Eye (tissue), 1 donor: Measurements from ENCODE around the gene ETS1.

Experiments
- DNase-seq: peaks from one replicate; pipeline ENCODE4 v3.0.0-alpha.2; 2015

ETS1 gene

DNA sequence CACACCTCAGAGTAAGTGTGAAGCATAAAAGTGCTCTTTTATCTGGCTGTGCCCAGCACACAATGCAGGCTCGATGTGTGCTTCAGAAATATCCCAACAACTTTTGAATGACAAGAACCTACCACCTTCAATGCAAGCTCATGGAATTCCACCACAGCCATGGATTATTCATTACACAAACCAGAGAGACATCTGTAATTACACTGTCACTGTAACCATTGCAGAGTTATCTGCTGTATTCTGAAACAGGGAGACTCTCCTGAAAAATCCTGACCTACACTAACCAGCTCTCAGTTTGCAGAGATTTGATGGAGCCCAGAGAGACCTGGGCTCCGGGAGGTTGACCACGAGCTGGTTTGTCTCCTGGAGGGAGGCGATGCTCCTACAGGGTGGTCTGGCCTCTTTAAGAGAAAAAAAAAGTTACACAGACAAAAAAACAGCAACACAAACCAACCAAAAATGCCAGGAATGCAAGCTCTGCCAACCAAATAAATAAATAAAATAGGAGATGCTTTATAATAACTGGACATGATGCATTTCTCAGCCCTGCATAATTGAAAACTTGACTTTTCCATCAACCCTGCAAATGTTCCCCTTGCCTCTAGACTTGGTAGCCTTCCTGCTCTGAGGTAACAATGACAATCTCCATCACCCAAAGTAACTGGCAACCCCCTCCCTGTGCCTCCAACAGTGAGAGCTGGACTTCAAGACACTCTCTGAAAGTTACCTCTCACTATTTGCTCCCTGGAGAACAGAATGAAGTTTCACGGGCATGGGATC, 69.7 kb downstream of the ETS1 start:
- DNase-seq, result no peak

- DNase-seq, result no peak
These were observed 70.5 kb downstream of the ETS1 start for GRCh38 chr11:128516886-128517285.

- no peak for DNase-seq
These were observed 71.3 kb downstream of the ETS1 start for GRCh38 chr11:128515826-128516778.

DNA sequence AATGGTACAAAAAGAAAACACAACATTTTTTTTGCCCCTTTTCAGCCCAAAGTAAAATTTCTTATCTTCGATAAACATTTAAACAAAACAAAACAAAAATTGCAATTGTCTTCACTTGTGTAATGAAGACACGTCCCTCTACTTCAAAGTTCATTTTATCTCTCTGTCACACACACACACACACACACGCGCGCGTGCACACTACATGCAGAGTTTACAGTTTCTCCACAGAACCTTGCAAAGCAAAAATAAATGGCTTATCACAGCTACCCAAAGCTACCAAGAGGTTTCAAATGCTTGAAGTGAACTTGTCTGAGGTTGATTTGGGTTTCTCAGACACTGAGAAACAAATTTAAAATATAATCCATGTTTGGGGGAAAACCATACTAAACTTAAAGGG, 72.3 kb downstream of the ETS1 start:
- no peak for DNase-seq

- no peak for DNase-seq
These were observed 73.3 kb downstream of the ETS1 start for GRCh38 chr11:128513915-128514681.

GRCh38 chr11:128512474-128512996, 74.8 kb downstream of the ETS1 start:
- no peak for DNase-seq

- DNase-seq, result no peak
These were observed 75.6 kb downstream of the ETS1 start for GRCh38 chr11:128511712-128512111.

DNA sequence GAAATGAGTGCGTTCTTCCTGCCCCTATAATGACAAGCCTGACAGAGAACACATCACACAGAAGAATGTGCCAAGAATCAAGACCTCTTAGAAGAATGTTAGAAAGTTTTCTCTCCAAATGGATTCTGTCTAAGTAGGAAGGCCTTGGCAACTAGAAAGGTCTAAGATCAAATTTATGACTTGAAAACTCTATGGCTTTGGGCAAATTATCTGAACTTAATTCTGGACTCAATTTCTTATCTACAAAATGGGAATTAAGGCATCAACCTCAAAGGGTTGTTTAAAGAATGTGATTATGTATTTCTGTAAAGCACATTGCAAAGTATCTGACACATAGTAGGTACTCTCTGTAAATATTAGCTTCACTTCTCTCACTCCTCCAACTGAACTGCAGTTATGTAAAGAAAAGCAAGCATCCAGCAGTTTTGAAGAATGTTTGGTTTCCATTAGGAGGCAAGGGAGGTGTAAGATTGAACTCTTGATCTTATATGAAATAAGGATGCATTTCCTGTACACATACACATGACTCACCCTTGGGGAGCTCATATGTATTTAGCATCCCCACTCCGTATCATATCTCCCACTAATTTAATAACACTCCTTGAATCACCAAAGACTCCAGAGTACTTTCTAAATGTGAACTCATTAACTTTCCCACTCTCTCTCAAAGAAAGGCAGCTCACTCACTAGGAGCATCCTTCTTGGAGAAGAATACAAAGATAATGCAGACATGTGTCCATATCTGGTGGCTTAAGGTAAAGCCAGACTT, 77.6 kb downstream of the ETS1 start:
- DNase-seq, result no peak

GRCh38 chr11:128508770-128509510, 78.4 kb downstream of the ETS1 start:
- DNase-seq, result no peak

- no peak for DNase-seq
These were observed 79.4 kb downstream of the ETS1 start for GRCh38 chr11:128507936-128508335.

DNA sequence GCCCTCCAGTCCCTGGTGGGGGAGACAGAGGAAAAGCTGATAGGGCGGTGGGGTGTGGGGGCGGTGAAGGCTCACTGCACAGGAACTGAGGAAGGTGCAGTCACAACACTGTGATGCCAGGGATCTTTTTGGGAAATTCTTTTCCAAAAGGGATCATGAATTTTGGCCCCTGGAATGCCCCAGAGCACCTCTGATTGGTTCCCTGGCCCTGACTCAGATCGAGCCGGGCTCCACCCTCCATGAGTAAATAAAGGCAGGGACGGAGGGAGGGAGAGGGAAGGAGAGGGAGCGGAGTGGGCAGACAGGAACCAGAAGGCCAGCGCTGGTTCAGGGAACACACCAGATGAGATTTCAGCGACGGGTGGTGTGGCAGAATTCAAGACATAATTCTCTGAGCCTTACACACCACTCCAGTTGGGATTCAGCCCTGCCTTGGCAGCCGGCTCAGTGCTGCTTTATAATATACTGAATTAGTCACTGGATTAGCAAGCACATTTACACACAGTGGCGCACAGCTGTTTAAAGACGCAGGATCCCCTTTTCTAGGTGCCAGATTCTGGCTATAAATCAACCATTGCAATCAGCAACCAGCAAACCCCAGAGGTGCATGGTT, 80.3 kb downstream of the ETS1 start:
- DNase-seq, result peak; percentile 57

DNA sequence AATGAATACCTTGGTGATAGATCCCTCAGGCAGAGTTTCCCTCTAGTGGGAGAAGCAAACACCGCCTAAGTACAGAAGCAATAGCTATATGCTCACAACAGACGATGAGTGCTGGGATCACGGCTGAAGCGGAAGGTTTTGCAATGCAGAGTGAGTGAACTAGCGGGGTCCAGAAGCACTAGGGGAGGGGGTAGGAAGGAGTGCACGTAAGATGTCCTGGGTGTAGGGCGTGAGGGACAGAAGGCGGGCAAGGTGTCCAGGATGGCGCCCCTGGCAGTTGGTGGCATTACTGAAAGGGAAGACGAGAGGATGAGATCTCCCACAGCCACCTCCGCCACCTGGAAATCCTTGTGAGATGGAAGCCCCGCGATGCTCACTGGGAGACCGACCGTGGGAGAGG, 81.0 kb downstream of the ETS1 start:
- DNase-seq, result no peak

DNA sequence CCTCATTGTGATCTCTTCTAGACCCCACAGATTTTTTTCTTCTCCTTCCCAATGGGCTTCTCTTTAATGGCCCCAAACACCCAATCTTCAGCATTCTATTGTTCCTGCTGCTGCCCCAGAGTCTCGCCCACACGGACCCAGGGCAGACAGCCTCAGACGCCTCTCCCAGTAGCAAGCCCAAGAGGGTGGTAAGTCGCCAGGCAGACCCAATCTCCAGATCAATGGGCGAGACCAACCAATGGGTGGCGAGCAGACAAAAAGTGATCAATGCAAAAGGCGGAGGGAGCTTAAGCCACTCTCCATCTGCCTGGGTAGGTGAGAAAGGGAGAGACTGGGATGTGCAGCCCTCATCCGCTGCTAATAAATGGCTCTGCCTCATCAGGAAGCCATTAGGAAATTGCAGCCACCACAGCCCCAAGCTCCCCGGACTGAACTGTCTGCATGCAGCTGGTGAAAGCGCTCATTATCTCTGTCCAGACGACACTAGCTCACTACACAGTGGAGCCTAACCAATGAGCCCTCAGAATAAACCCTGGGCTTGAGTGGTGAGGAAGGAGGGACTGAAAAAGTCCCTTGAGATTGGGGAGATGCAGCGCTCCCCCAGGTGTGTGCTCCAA, 81.8 kb downstream of the ETS1 start:
- no peak for DNase-seq

DNA sequence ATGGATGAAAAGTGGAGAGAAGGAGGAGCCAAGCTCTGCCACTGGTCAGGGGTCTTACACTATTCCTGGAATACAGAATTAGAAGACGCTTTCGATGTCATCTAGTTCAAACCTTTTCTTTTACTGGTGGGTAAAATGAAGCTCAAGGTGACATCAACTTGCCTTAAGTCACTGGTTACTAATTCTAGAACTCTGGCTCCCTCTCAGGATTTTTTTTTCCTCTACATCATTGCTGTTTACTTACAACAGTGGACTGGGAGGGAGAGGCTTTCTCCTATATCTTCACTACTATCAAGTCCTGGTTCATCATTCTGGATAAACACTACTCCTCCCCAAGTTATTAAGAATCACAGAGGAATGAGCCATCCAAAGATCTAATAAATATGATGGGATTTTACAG, 82.9 kb downstream of the ETS1 start:
- DNase-seq, result no peak

DNA sequence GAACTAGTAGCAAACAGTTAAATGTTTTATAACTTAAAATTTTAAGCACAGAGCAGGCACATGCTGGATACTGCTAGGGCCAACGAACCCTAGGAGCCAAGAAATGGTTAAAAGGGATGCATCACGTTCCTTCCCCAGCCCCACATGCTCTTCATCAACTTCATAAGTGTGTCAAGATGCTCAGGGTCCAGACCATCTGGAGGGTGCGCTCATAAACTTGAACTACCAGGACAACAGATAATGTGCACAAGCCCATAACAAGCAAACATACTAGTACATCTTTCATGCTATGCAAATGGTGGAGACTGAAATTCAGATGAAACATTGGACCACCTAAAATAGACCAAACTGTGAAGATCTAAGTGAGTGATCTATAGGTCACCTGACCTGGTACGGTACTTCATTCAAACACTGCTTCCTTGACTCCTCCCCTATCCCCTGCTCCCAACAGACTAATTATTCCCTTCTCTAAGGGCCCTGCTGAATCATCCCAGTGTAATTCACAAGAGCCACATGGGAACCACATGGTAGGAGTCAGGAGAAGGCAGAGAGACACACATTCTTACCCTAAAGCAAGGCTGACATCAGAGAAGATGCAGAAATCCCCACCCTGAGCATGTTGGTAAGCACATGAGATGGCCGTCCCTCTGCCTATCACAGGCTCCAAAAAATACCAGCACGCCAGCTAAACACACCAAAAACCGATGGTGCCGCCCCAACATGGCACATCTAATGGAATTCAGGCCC, 83.9 kb downstream of the ETS1 start:
- peak; percentile 30 for DNase-seq

- peak; percentile 38 for DNase-seq
These were observed 84.6 kb downstream of the ETS1 start for GRCh38 chr11:128502726-128503125.

DNA sequence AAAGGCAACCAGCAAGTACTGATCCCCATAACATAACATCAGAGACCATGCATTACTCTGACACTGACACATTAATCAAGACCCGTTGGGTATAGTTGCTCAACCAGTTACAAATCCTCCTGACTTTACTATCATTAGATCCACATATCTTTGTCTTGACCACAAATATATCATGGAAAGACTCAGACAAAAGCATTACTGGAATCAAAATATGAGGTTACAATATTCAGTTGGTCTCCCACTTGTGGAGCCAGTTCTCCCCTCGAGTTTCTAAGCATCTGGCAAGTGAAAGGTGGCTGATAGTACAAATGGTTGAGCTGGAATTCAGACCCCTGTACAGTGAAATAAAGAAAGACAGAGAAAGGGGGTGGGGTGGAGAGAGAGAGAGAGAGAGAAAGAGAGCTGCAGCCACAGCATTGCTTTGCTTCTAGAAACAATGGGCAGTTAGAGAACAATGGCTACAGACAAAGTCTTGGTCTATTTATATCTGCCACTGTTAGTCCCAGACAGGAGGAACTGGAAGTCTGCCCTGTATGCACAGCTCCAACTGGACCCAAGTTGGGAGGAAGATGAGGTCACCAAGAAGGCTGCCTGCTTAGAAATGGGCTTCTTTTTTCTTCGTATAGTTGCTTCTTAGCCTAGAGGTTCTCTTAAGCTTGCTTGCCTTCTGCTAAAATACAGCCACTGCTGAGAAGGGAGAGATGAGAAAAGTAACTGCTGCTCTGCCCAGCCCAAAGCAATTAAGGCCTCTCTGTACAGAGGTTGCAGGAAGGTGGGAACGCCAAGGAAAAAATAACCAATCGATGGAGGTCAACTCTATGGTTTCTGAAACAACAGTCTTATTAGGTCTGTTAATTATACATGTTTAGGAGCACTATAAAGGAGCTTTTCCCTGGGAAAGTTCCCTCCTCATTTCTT, 85.5 kb downstream of the ETS1 start:
- peak; percentile 41 for DNase-seq

DNA sequence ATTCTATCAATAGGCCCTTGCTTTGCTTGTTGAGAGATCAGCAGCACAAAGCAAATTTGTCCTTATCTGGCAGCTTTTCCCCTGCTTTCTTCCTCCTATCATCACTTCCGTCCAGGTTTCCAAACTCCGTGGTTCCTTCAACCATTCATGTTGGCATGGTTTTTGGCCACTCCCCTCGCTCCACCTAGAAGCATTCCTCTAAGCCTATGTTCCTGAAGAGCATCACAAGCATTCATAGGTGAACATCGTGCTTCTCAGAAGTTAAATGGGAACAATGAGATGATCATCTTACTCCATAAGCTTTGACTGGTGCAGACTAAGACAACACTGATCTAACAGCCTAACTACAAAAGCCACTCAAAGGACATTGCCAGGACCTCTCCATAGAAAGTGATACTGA, 86.3 kb downstream of the ETS1 start:
- no peak for DNase-seq

- DNase-seq, result no peak
These were observed 86.9 kb downstream of the ETS1 start for GRCh38 chr11:128500493-128500892.
